ENCODE data around the gene ZNF574.

Gene ZNF574

DNA sequence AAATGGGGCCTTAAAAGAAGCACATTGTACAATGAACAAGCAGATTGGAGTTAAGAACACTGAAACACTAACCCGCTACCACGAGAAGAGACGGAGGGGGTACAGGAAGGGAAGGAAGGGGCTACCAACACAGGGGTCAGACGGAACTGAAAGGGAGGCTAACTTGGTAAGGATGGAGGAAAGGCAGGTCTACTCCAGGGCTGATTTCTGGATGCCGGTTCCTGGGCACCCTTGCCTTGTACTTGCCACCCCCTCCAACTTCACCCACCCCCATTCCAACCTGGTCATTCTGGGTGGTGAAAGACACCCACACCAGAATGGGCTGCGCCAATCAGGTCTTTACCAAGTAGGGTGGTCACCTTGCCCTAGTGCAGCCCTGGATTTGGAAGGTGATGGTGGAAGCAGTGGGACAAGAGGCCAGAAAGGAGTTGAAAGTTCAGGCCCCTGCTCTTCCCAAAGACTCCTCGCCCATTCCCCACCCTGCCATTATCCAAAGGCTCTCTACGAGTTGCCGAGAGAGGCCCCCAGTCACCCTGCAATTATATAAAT, 10.3 kb downstream of the ZNF574 start:
- H3K4me2 ChIP-seq (ENCODE audit: low read length) = no peak overlapping the region
- H3K27me3 ChIP-seq (ENCODE audit: control insufficient read depth, insufficient read depth, low read length) = no peaks in the 10 kb centered on the region
- H2AFZ ChIP-seq = no peak overlapping the region
- no peaks in the 10 kb centered on the region for H3K36me3 ChIP-seq (ENCODE audit: control insufficient read depth, insufficient read depth, low read length)
- no peaks in the 10 kb centered on the region for H3K9me3 ChIP-seq (ENCODE audit: control insufficient read depth, low read length)
- H3K4me3 ChIP-seq (ENCODE audit: low read depth, low read length) = no peak overlapping the region
- H3K9ac ChIP-seq = no peak overlapping the region
- peaks cover 4% of the 10 kb centered on the region for H3K4me1 ChIP-seq
- H3K79me2 ChIP-seq = no peaks in the 10 kb centered on the region
- H3K27ac ChIP-seq = no peak overlapping the region
- TF ChIP-seq, protein P1, sequence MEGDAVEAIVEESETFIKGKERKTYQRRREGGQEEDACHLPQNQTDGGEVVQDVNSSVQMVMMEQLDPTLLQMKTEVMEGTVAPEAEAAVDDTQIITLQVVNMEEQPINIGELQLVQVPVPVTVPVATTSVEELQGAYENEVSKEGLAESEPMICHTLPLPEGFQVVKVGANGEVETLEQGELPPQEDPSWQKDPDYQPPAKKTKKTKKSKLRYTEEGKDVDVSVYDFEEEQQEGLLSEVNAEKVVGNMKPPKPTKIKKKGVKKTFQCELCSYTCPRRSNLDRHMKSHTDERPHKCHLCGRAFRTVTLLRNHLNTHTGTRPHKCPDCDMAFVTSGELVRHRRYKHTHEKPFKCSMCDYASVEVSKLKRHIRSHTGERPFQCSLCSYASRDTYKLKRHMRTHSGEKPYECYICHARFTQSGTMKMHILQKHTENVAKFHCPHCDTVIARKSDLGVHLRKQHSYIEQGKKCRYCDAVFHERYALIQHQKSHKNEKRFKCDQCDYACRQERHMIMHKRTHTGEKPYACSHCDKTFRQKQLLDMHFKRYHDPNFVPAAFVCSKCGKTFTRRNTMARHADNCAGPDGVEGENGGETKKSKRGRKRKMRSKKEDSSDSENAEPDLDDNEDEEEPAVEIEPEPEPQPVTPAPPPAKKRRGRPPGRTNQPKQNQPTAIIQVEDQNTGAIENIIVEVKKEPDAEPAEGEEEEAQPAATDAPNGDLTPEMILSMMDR (IDR thresholded peaks at IDR 0.05) = no peak

DNA sequence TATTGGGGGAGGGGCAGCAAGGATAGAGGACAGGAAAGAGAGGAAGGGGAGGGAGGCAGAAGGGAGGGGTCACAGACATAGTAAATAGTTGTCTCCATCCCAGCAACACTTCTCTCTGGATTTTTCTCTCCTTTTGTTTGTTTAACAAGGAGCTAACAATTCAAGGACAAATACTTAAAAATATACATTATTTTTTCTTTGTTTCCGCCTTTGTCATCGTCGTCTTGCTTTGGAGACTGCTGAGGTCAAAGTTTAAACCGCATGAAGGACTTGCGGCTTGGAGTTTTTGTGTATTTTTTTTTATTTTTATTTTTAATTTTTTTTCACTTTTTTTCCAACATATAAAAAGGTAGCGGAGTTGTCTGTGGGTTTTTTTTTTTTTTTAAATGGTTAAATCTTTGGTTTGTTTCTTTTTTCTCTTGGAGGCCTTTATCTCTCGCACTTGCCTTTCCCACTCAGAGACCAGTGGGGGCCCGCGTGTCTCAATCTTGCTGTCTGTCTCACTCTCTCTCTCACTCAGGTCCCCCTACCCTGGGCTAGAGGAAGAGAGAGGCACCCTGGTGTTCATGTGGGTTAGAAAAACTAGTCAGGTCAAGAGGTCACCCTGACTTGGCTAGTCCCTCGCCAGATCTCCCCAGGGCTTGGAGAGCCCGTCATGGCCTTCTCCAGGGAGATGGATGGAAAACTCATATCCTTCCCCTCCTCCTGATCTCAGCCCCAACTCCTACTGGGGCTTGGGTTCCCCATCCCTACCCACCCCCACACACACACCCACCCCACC, 11.0 kb downstream of the ZNF574 start:
- TF ChIP-seq, protein P1 (IDR thresholded peaks at IDR 0.05) = no peak
- H3K27ac ChIP-seq = no peak overlapping the region
- H3K36me3 ChIP-seq (ENCODE audit: control insufficient read depth, insufficient read depth, low read length) = no peaks in the 10 kb centered on the region

DNA sequence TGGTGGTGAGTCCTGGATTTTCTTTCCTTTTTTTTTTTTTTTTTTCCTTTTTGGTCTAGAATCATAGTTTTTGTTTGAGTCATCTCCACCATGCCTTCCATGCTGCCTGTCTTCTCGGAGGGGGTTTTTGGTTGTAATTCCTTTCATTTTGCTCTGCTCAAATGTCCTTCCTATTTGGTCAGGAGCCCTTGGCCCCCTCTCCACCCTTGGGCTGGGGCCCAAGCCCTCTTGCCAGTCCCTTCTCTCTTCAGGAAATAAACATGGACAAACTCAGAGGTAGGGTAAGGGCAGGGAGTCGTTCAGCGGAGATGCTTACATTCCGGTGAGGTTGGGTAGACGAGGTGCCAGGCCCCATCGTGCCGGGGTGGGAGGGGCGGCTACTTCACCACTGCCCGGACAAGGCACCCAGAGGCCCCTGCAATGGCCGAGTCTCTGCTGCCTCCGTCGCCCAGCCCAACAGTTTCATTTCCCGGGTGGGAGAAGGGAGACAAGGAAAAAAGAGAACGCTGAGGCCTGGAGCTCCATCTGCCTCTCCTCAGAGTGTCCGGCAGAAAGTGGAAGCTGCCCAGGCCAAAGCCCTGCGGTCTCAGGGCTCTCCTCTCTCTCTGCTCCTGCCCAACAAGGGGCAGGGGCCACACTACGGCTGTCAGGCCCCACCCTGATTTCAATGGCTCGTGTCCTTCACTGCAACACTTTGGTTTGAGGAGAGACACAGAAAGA, 12.7 kb downstream of the ZNF574 start:
- Histone ChIP-seq H3K4me2 (ENCODE audit: low read length) (no peak overlapping the region), H3K9me3 (ENCODE audit: control insufficient read depth, low read length) (no peaks in the 10 kb centered on the region), H3K36me3 (ENCODE audit: control insufficient read depth, insufficient read depth, low read length) (no peaks in the 10 kb centered on the region), H3K4me1 (no peaks in the 10 kb centered on the region), H3K79me2 (no peaks in the 10 kb centered on the region), H3K27me3 (ENCODE audit: control insufficient read depth, insufficient read depth, low read length) (no peaks in the 10 kb centered on the region), H3K27ac (no peak overlapping the region), H2AFZ (peak overlapping the region; percentile 80), H3K9ac (no peak overlapping the region), H3K4me3 (ENCODE audit: low read depth, low read length) (no peak overlapping the region)
- TF ChIP-seq, protein P1 (IDR thresholded peaks at IDR 0.05) = no peak

More for the DNA sequence above, 11.0 kb downstream of the ZNF574 start:
- Histone ChIP-seq H2AFZ (no peak overlapping the region), H3K9ac (no peak overlapping the region), H3K4me3 (ENCODE audit: low read depth, low read length) (no peak overlapping the region), H3K4me1 (peaks cover under 1% of the 10 kb centered on the region), H3K79me2 (no peaks in the 10 kb centered on the region), H3K27me3 (ENCODE audit: control insufficient read depth, insufficient read depth, low read length) (no peaks in the 10 kb centered on the region), H3K4me2 (ENCODE audit: low read length) (no peak overlapping the region), H3K9me3 (ENCODE audit: control insufficient read depth, low read length) (no peaks in the 10 kb centered on the region)

DNA sequence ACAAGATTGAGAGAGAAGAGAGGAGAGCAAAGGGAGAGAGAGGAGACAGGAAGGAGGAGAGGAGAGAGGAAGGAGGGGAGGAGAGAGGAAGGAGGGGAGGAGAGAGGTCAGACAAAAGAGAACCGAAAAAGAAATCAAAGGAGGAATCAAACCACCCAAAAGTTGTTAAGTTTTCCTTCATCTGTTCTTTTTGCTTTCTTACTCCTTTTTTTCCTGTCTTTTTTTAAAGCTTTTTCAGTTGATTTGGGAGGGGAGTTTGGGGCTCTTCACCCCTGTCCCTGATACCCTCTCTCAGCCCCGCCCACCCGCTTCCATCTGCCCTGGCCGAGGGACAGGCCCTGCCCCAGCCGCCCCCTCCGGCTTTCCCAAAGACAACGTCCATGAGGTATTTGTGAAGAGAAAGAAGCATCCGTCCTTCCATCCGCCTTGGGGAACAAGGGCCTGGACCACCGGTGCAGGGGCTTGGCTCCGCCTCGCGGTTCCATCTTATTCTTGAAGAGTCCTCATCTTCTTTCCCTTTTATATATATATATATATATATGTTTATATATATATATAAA, 13.3 kb downstream of the ZNF574 start:
- Histone ChIP-seq H3K4me1 (no peaks in the 10 kb centered on the region), H3K27me3 (ENCODE audit: control insufficient read depth, insufficient read depth, low read length) (no peaks in the 10 kb centered on the region), H3K4me2 (ENCODE audit: low read length) (no peak overlapping the region), H3K79me2 (no peaks in the 10 kb centered on the region), H3K9ac (no peak overlapping the region), H2AFZ (peak overlapping the region; percentile 80), H3K9me3 (ENCODE audit: control insufficient read depth, low read length) (no peaks in the 10 kb centered on the region), H3K27ac (no peak overlapping the region), H3K36me3 (ENCODE audit: control insufficient read depth, insufficient read depth, low read length) (no peaks in the 10 kb centered on the region), H3K4me3 (ENCODE audit: low read depth, low read length) (no peak overlapping the region)
- TF ChIP-seq, protein P1 (IDR thresholded peaks at IDR 0.05) = no peak

All from parathyroid adenoma (tissue), 2 donors.